HepG2 (cell line): Measurements from ENCODE around the gene SCARF1. TPM values are rescaled to one million over a fixed set of nuclear protein-coding genes. Genes with fewer than 3 reads are reported as not detected.

Source experiments
- ADNP ChIP-seq: sonication (generic); formaldehyde crosslinking; IDR thresholded peaks from 2 replicates; pipeline ENCODE4 v1.4.0; 2020; ENCODE audit warnings: missing genetic modification reagents
- CBX2 ChIP-seq, 2 experiments: fragments of 200-600 bp in 1 of 2; sonication (generic); formaldehyde crosslinking in 1 of 2; IDR thresholded peaks; 2 replicates each; pipeline versions ENCODE4 v1.7.0 to v1.8.1; 2018 to 2022; ENCODE audit warnings: low read depth in 2 of 2, low read length in 1 of 2, mild to moderate bottlenecking in 1 of 2, missing genetic modification reagents in 1 of 2
- CEBPB ChIP-seq: IDR thresholded peaks from 2 replicates; pipeline ENCODE4 v1.6.1; 2011; ENCODE audit warnings: low read depth, low read length, improper control_type of control experiment, borderline replicate concordance
- FOXA3 ChIP-seq: IDR thresholded peaks from 2 replicates; pipeline ENCODE4 v1.6.1; 2016; ENCODE audit warnings: missing genetic modification reagents, missing compliant biosample characterization
- GPN1 ChIP-seq: sonication (generic); formaldehyde crosslinking; IDR thresholded peaks from 2 replicates; pipeline ENCODE4 v1.5.1; 2020; ENCODE audit warnings: missing genetic modification reagents, borderline replicate concordance
- HHEX ChIP-seq: IDR thresholded peaks from 2 replicates; pipeline ENCODE4 v1.6.1; 2016; ENCODE audit warnings: control low read depth
- HNF4G ChIP-seq, 2 experiments: sonication (generic) in 1 of 2; formaldehyde crosslinking in 1 of 2; IDR thresholded peaks; 2 replicates each; pipeline versions ENCODE4 v1.4.0 to v1.6.1; 2011 to 2020; ENCODE audit warnings: borderline replicate concordance in 2 of 2, low read depth in 2 of 2, mild to moderate bottlenecking in 2 of 2, low read length in 1 of 2, missing genetic modification reagents in 1 of 2, moderate library complexity in 1 of 2
- MXD3 ChIP-seq: IDR thresholded peaks from 2 replicates; pipeline ENCODE4 v1.6.1; 2016; ENCODE audit warnings: mild to moderate bottlenecking, missing biosample characterization, missing genetic modification reagents
- PCBP2 ChIP-seq: fragments of 200-400 bp; formaldehyde crosslinking; optimal IDR thresholded peaks from 2 replicates; pipeline ENCODE3; 2018; ENCODE audit warnings: low read length, low read depth; ENCODE audit not compliant: poor library complexity, severe bottlenecking
- RCOR2 ChIP-seq: IDR thresholded peaks from 2 replicates; pipeline ENCODE4 v1.6.1; 2016; ENCODE audit warnings: missing biosample characterization, missing genetic modification reagents
- SATB2 ChIP-seq: sonication (generic); formaldehyde crosslinking; IDR thresholded peaks from 2 replicates; pipeline ENCODE4 v1.5.0; 2020; ENCODE audit warnings: missing genetic modification reagents
- TFDP1 ChIP-seq: IDR thresholded peaks from 2 replicates; pipeline ENCODE4 v1.6.1; 2016; ENCODE audit warnings: missing compliant biosample characterization, missing genetic modification reagents, borderline replicate concordance
- ZBTB14 ChIP-seq: sonication (generic); formaldehyde crosslinking; IDR thresholded peaks from 2 replicates; pipeline ENCODE4 v1.4.0; 2020; ENCODE audit warnings: missing genetic modification reagents
- ZBTB33 ChIP-seq: sonication (generic); formaldehyde crosslinking; IDR thresholded peaks from 2 replicates; pipeline ENCODE4 v1.4.0; 2020; ENCODE audit warnings: missing genetic modification reagents
- ZFP41 ChIP-seq: sonication (generic); formaldehyde crosslinking; IDR thresholded peaks from 2 replicates; pipeline ENCODE4 v1.4.0; 2020; ENCODE audit warnings: mild to moderate bottlenecking, missing genetic modification reagents, borderline replicate concordance
- ZKSCAN5 ChIP-seq: sonication (generic); formaldehyde crosslinking; IDR thresholded peaks from 2 replicates; pipeline ENCODE4 v1.5.1; 2020; ENCODE audit warnings: mild to moderate bottlenecking, missing genetic modification reagents
- ZNF142 ChIP-seq: sonication (generic); formaldehyde crosslinking; IDR thresholded peaks from 2 replicates; pipeline ENCODE4 v1.4.0; 2020; ENCODE audit warnings: missing genetic modification reagents
- polyA plus RNA-seq, 8 experiments: library from polyadenylated mRNA; depleted of rRNA in 3 of 8; stranded (reverse) in 7 of 8; unstranded in 1 of 8; fragments of >200 nt; fragmentation: Illumina TruSeq in 4 of 8; extraction: Trizol in 4 of 8; gene quantifications; 2 replicates each; pipeline versions ENCODE4 v1.2.1 to v1.2.3, GENCODE V29; 2011 to 2016; ENCODE audit warnings: low read depth in 4 of 8, missing spikeins in 1 of 8, mixed read lengths in 1 of 8; ENCODE audit not compliant: insufficient read depth in 1 of 8
- total RNA-seq, 5 experiments: library from RNA; depleted of rRNA; stranded (reverse); fragments of >200 nt; fragmentation: Illumina TruSeq; extraction: Trizol; gene quantifications; 2 replicates each; pipeline ENCODE4 v1.2.3, GENCODE V29; 2016; ENCODE audit warnings: low read depth in 1 of 5

Gene SCARF1
- total and polyA plus RNA-seq, 2 of the 13 experiments (the other 11 are each of a cell fraction or from before 2014, with no cell fraction given): 0.24 to 0.71 TPM

GRCh38 chr17:1627982-1628855, 17.3 kb downstream of the SCARF1 start, which contains the start of gene SLC43A2 (continued):
- no peak for TF ChIP-seq PCBP2
- no peak for TF ChIP-seq ZKSCAN5
- TF ChIP-seq SATB2: no peak
- TF ChIP-seq ZBTB14 (CRISPR knock-in tag): no peak
- no peak for TF ChIP-seq MXD3 (CRISPR knock-in tag)
- peak; percentile 100 for TF ChIP-seq ZNF142 (CRISPR knock-in tag)
- no peak for TF ChIP-seq HHEX (CRISPR knock-in tag)
- TF ChIP-seq ADNP (CRISPR knock-in tag): no peak
- TF ChIP-seq ZFP41 (CRISPR knock-in tag): 0 out of 2 replicates have a peak, but pooled peaks have one; percentile 30
- no peak for TF ChIP-seq ZBTB33 (CRISPR knock-in tag)
- TF ChIP-seq CEBPB: no peak
- TF ChIP-seq TFDP1 (CRISPR knock-in tag): peak; percentile 76; the same call in 1 of the 2 replicates
- TF ChIP-seq FOXA3 (CRISPR knock-in tag): no peak
- no peak for TF ChIP-seq GPN1 (CRISPR knock-in tag)
- no peak for TF ChIP-seq RCOR2
- no peak for TF ChIP-seq HNF4G (IDR thresholded peaks at IDR 0.05; ENCODE audit: borderline replicate concordance, low read depth, low read length)
- TF ChIP-seq HNF4G (CRISPR knock-in tag; IDR thresholded peaks at IDR 0.05; ENCODE audit: borderline replicate concordance, low read depth): no peak
- TF ChIP-seq CBX2 (IDR thresholded peaks at IDR 0.05; ENCODE audit: low read depth, low read length): no peak
- TF ChIP-seq CBX2 (CRISPR knock-in tag; IDR thresholded peaks at IDR 0.05; ENCODE audit: low read depth): no peak
